Breast epithelium (tissue), 4 donors: ENCODE measurements around the gene FXYD1. TPM values are rescaled to one million over a fixed set of nuclear protein-coding genes. Genes with fewer than 3 reads are reported as not detected.

ENCODE experiments used
- DNase-seq, 2 donors: peaks; one replicate each; pipeline ENCODE4 v3.0.0-alpha.2; 2019; ENCODE audit warnings: low spot score in 2 of 2
- H3K27ac ChIP-seq, 2 donors: fragments of 200-600 bp; sonication (generic) in 1 of 2; one replicate each; pipeline ENCODE4 v1.5.1; 2016 to 2019; ENCODE audit warnings: mild to moderate bottlenecking in 1 of 2
- H3K27me3 ChIP-seq, 2 donors: fragments of 200-600 bp; sonication (generic) in 1 of 2; one replicate each; pipeline versions ENCODE4 v1.5.1 to v1.6.0; 2017 to 2019; ENCODE audit warnings: control low read depth in 1 of 2, mild to moderate bottlenecking in 1 of 2
- H3K36me3 ChIP-seq: fragments of 200-600 bp; one replicate; pipeline ENCODE4 v1.5.1; 2019
- H3K4me1 ChIP-seq, 2 donors: fragments of 200-600 bp; sonication (generic); one replicate each; pipeline ENCODE4 v1.5.1; 2016 to 2019; ENCODE audit warnings: control low read depth in 1 of 2
- H3K4me3 ChIP-seq, 3 donors: fragments of 200-600 bp; sonication (generic); 1 replicate in 2 of 3; 2 replicates in 1 of 3; pipeline ENCODE4 v1.5.1; 2016 to 2019; ENCODE audit warnings: mild to moderate bottlenecking in 3 of 3, moderate library complexity in 2 of 3
- H3K9me3 ChIP-seq, 2 donors: fragments of 200-600 bp; sonication (generic) in 1 of 2; one replicate each; pipeline ENCODE4 v1.5.1; 2016 to 2019; ENCODE audit warnings: control low read depth in 1 of 2
- POLR2A ChIP-seq: fragments of 450-650 bp; IDR thresholded peaks from one replicate; pipeline ENCODE4 v1.6.1; 2016; ENCODE audit warnings: antibody characterized with exemption, mild to moderate bottlenecking, moderate library complexity
- POLR2AphosphoS5 ChIP-seq, 3 donors: sonication (generic); formaldehyde crosslinking; IDR thresholded peaks; one replicate each; pipeline ENCODE4 v1.6.1; 2017; ENCODE audit warnings: antibody characterized with exemption in 3 of 3
- intact Hi-C: fragments of 100-400 bp; cut with DNase I; formaldehyde crosslinking; loops from one replicate; pipeline ENCODE4 v1.15.1; 2023; ENCODE audit warnings: low total_unique reads
- total RNA-seq, 3 donors: library from RNA; depleted of rRNA; stranded (reverse); fragments of >200 nt; gene quantifications; one replicate each; pipeline ENCODE4 v1.1.0, GENCODE V29; 2016
- TF ChIP-seq, protein P1 (sequence below), 3 donors: fragments of 450-650 bp; IDR thresholded peaks; one replicate each; pipeline ENCODE4 v1.5.1; 2016 to 2017; ENCODE audit warnings: antibody characterized with exemption in 3 of 3, mild to moderate bottlenecking in 3 of 3, moderate library complexity in 3 of 3

FXYD1 gene
- total RNA-seq, 3 donors from 2014 or later: 15.5 to 75.5 (median 34.7) TPM

DNA sequence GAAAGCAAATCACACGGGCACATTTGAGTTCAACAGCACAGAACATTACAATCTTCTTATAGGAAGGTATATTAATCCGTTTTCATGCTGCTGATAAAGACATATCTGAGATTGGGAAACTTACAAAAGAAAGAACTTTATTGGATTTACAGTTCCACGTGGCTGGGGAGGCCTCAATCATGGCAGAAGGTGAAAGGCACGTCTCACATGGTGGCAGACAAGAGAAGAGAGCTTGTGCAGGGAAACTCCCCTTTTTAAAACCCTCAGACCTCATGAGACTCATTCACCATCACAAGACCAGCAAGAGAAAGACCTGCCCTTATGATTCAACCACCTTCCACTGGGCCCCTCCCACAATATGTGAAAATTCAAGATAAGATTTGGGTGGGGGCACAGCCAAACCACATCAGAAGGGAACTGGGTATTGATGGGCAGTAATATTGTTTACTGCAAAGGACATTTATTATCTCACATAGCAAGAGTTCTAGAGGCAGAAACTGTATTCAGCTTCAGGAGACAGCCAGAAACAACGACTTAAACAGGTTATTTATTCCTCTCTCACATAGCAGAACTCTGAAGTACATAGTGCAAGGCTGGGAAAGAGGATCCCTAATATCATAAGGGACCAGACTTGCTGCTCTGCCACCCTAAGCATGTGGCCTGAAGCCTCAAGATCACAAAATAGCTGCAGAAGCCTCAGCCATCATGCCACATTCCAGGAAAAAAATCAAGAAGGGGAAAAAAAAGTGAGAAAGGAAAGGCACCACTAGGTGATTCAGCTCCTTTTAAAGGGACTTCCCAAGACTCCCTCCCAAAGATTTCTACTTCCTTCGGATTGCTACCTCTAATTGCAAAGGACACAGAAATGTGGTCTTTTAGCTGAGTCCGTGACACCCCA lies 39.0 kb downstream of the FXYD1 start:
- H3K36me3 ChIP-seq: no peaks in the 10 kb centered on the region
- H3K9me3 ChIP-seq: no peaks in the 10 kb centered on the region
- no peak overlapping the region for H3K4me3 ChIP-seq
- TF ChIP-seq, protein P1, sequence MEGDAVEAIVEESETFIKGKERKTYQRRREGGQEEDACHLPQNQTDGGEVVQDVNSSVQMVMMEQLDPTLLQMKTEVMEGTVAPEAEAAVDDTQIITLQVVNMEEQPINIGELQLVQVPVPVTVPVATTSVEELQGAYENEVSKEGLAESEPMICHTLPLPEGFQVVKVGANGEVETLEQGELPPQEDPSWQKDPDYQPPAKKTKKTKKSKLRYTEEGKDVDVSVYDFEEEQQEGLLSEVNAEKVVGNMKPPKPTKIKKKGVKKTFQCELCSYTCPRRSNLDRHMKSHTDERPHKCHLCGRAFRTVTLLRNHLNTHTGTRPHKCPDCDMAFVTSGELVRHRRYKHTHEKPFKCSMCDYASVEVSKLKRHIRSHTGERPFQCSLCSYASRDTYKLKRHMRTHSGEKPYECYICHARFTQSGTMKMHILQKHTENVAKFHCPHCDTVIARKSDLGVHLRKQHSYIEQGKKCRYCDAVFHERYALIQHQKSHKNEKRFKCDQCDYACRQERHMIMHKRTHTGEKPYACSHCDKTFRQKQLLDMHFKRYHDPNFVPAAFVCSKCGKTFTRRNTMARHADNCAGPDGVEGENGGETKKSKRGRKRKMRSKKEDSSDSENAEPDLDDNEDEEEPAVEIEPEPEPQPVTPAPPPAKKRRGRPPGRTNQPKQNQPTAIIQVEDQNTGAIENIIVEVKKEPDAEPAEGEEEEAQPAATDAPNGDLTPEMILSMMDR (IDR thresholded peaks at IDR 0.05): no peak
- TF ChIP-seq POLR2A (no peak), POLR2AphosphoS5 (IDR thresholded peaks at IDR 0.05) (no peak)
- no peaks in the 10 kb centered on the region for H3K27me3 ChIP-seq
- H3K27ac ChIP-seq: peak overlapping the region in 1 of 2 donors; percentile 52
- H3K4me1 ChIP-seq: peaks cover 0 to 5% of the 10 kb centered on the region in 2 donors
- no peak for DNase-seq
- intact Hi-C loops: no loop called here

DNA sequence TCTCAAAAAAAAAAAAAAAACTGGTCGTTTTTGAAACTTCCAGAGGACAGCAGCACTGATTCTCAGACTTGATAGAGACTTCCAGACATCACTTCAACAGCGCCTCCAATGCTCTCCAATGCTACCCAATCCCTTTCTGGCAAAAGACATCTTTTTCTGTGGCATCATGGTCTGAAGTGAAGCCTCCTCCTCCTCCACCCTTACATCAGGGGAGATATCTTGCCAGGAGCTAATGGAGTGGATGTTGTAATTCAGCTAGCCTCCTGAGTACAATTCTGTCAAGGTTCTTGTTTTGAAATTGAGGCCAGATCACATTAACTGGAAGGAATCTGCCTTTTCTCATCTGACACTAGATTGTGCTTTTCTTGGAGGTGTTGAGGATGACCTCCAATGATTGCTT lies 40.1 kb downstream of the FXYD1 start:
- TF ChIP-seq, protein P1 (IDR thresholded peaks at IDR 0.05): no peak
- TF ChIP-seq POLR2AphosphoS5 (IDR thresholded peaks at IDR 0.05): no peak
- TF ChIP-seq POLR2A: no peak
- intact Hi-C loops: no loop called here
- H3K4me1 ChIP-seq: peaks cover 0 to 5% of the 10 kb centered on the region in 2 donors
- H3K9me3 ChIP-seq: no peaks in the 10 kb centered on the region
- H3K4me3 ChIP-seq: no peak overlapping the region
- DNase-seq: no peak
- no peaks in the 10 kb centered on the region for H3K27me3 ChIP-seq
- peak overlapping the region in 1 of 2 donors; percentile 66 for H3K27ac ChIP-seq
- no peaks in the 10 kb centered on the region for H3K36me3 ChIP-seq

DNA sequence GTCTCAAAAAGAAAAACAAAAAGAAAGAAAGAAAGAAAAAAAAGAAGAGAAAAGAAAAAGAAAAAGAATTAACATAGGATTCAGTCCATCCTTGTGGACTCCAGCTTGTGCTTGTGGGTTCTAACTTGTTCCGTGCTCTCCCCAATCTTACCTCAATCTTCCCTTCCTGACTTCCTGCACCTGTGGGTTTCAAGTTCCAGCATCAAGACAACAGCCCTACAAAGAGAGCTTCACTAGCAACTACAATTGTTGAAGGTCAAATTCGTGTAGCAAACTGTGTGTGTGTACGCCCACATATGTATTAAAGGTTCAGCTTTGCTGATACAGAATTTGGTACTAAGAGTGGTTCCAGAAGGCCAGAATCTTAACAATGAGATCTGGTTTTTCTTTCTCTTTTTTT lies 41.2 kb downstream of the FXYD1 start:
- no peaks in the 10 kb centered on the region for H3K27me3 ChIP-seq
- TF ChIP-seq POLR2A: no peak
- TF ChIP-seq, protein P1 (IDR thresholded peaks at IDR 0.05): no peak
- no peak for TF ChIP-seq POLR2AphosphoS5 (IDR thresholded peaks at IDR 0.05)
- H3K9me3 ChIP-seq: peaks cover 0 to 7% of the 10 kb centered on the region in 2 donors
- DNase-seq: no peak
- intact Hi-C loops: no loop called here
- H3K36me3 ChIP-seq: no peaks in the 10 kb centered on the region
- H3K27ac ChIP-seq: no peak overlapping the region
- no peak overlapping the region for H3K4me3 ChIP-seq
- peaks cover 0 to 5% of the 10 kb centered on the region in 2 donors for H3K4me1 ChIP-seq

DNA sequence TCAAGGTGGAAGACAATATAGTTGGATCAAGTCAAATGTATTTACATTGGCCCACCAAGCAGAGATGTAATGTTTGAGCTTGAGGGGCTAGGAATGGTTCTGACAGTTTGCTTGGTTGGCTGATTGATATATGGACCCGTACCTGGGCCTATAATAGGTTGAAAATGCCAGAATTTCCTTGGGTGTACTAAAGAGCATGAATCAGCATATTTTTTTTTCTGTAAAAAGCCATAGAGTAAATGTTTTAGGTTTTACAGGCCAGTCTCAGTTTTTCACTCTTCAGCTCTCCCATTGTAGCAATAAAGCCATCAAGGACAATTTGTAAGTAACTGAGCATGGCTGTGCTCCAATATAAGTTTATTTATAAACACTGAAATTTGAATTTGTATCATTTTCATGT lies 42.8 kb downstream of the FXYD1 start:
- intact Hi-C loops: no loop called here
- TF ChIP-seq, protein P1 (IDR thresholded peaks at IDR 0.05): no peak
- no peak for TF ChIP-seq POLR2AphosphoS5 (IDR thresholded peaks at IDR 0.05)
- TF ChIP-seq POLR2A: no peak
- Histone ChIP-seq H3K27ac (no peak overlapping the region), H3K4me3 (no peak overlapping the region), H3K27me3 (no peaks in the 10 kb centered on the region), H3K36me3 (no peaks in the 10 kb centered on the region), H3K9me3 (peaks cover 0 to 7% of the 10 kb centered on the region in 2 donors), H3K4me1 (peaks cover 0 to under 1% of the 10 kb centered on the region in 2 donors)
- DNase-seq: no peak

DNA sequence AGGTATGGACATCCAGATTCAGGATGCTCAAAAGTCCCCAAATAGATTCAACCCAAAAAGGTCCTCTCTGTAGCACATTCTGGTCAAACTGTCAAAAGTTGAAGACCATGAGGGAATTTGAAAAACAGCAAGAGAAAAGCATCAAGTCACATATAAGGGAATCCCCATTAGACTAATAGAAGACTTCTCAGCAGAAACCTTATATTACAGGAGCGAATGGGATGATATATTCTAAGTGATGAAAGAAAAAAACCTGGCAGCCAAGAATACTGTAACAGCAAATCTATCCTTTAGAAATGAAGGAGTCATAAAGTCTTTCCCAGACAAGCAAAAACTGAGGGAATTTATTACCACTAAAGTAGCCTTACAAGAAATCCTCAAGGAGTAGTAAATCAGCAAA lies 45.6 kb downstream of the FXYD1 start:
- no peaks in the 10 kb centered on the region for H3K27me3 ChIP-seq
- no peak overlapping the region for H3K27ac ChIP-seq
- TF ChIP-seq, protein P1 (IDR thresholded peaks at IDR 0.05): no peak
- TF ChIP-seq POLR2AphosphoS5 (IDR thresholded peaks at IDR 0.05) (no peak), POLR2A (no peak)
- H3K9me3 ChIP-seq: peaks cover 0 to 7% of the 10 kb centered on the region in 2 donors
- no peaks in the 10 kb centered on the region for H3K4me1 ChIP-seq
- H3K36me3 ChIP-seq: no peaks in the 10 kb centered on the region
- intact Hi-C loops: no loop called here
- no peak overlapping the region for H3K4me3 ChIP-seq
- no peak for DNase-seq
